ENCODE measurements around the gene IL4I1. TPM values are rescaled to one million over a fixed set of nuclear protein-coding genes. Genes with fewer than 3 reads are reported as not detected.
A peak's percentile ranks its signal among the peaks of the same experiment; 100 is the strongest.

IL4I1 gene
- total and polyA plus RNA-seq, 2 donors (not counting 1 experiment from before 2014, with no cell fraction given), result 0.48 to 3.1 TPM

DNA sequence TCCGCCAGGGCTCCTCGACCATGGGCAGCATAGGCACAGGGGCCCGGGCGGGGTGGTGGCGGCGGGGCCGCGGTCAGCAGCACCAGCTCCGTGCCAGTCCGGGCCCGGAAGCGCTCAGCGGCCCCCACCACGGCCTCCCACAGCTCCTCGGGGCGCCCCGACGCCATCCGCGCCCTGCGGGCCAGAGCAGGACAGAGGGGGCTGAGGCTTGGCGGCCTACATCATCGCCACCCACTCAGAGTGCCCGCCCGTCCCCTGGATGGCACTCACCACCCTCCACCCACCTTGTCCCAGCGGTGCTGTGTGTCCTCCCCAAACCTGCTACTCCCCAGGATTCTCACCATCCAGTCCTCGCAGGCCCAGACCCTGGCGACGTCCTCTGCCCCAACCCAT is 23.6 kb downstream of the IL4I1 start:
- ATAC-seq (ENCODE audit: low read depth) (no peak), DNase-seq (no peak)
- H3K4me1 Mint-ChIP-seq, result peaks cover 27% of the 10 kb centered on the region
- peaks cover 30% of the 10 kb centered on the region for H3K79me2 ChIP-seq (ENCODE audit: control insufficient read depth, insufficient read depth, low read length)
- no peak overlapping the region for H3K27ac ChIP-seq (ENCODE audit: low read length in 2 of 2)
- H3K9me3 Mint-ChIP-seq (ENCODE audit: insufficient read depth), result no peaks in the 10 kb centered on the region
- no peak overlapping the region for H3K9ac ChIP-seq (ENCODE audit: low read length)
- H3K27me3 ChIP-seq (replicated peaks in 1 of 4; ENCODE audit: control extremely low read depth in 1 of 4, control insufficient read depth in 3 of 4, insufficient read depth in 4 of 4, low read length in 3 of 4), result no peaks in the 10 kb centered on the region
- no peak overlapping the region for H3K4me3 ChIP-seq (ENCODE audit: control extremely low read depth in 1 of 5, extremely low read depth in 1 of 5, insufficient read depth in 1 of 5, low read depth in 2 of 5, low read length in 4 of 5)
- H3K27ac Mint-ChIP-seq, result no peak overlapping the region
- WGBS (ENCODE audit: insufficient coverage), result 94% methylated on average over 24 of the region's 29 CpGs
- peaks cover 28 to 33% of the 10 kb centered on the region in 2 donors for H3K4me1 ChIP-seq (ENCODE audit: control insufficient read depth in 2 of 2, insufficient read depth in 2 of 2, low read length in 2 of 2)
- peaks cover 0 to 3% of the 10 kb centered on the region in 2 experiments for H3K36me3 ChIP-seq (replicated peaks in 1 of 2; ENCODE audit: control extremely low read depth in 1 of 2, control insufficient read depth in 1 of 2, extremely low read depth in 1 of 2, insufficient read depth in 2 of 2, low read length in 1 of 2)
- H2AFZ ChIP-seq (ENCODE audit: insufficient read depth, low read depth, low read length, poor library complexity, severe bottlenecking), result no peak overlapping the region
- no peak overlapping the region for H3K4me2 ChIP-seq (replicated peaks; ENCODE audit: low read depth, low read length, poor library complexity, severe bottlenecking)
- peaks cover 2% of the 10 kb centered on the region for H4K20me1 ChIP-seq (ENCODE audit: control insufficient read depth, insufficient read depth, low read length, poor library complexity, severe bottlenecking)
- H3K4me3 Mint-ChIP-seq, result no peak overlapping the region
- TF ChIP-seq, protein P1, sequence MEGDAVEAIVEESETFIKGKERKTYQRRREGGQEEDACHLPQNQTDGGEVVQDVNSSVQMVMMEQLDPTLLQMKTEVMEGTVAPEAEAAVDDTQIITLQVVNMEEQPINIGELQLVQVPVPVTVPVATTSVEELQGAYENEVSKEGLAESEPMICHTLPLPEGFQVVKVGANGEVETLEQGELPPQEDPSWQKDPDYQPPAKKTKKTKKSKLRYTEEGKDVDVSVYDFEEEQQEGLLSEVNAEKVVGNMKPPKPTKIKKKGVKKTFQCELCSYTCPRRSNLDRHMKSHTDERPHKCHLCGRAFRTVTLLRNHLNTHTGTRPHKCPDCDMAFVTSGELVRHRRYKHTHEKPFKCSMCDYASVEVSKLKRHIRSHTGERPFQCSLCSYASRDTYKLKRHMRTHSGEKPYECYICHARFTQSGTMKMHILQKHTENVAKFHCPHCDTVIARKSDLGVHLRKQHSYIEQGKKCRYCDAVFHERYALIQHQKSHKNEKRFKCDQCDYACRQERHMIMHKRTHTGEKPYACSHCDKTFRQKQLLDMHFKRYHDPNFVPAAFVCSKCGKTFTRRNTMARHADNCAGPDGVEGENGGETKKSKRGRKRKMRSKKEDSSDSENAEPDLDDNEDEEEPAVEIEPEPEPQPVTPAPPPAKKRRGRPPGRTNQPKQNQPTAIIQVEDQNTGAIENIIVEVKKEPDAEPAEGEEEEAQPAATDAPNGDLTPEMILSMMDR (IDR thresholded peaks at IDR 0.05), result no peak
- TF ChIP-seq EZH2 (IDR thresholded peaks at IDR 0.05; ENCODE audit: borderline replicate concordance, insufficient read depth, low read depth, low read length, poor library complexity, severe bottlenecking), result no peak
- no peaks in the 10 kb centered on the region for H3K27me3 Mint-ChIP-seq
- ChIA-PET CTCF (no interaction called here), POLR2A (no interaction called here)
- intact Hi-C loops (cut with micrococcal nuclease), result no loop called here
- peaks cover 0 to 11% (median 0%) of the 10 kb centered on the region in 3 donors for H3K9me3 ChIP-seq (ENCODE audit: control extremely low read depth in 1 of 3, control insufficient read depth in 2 of 3, insufficient read depth in 1 of 3, low read length in 2 of 3)

DNA sequence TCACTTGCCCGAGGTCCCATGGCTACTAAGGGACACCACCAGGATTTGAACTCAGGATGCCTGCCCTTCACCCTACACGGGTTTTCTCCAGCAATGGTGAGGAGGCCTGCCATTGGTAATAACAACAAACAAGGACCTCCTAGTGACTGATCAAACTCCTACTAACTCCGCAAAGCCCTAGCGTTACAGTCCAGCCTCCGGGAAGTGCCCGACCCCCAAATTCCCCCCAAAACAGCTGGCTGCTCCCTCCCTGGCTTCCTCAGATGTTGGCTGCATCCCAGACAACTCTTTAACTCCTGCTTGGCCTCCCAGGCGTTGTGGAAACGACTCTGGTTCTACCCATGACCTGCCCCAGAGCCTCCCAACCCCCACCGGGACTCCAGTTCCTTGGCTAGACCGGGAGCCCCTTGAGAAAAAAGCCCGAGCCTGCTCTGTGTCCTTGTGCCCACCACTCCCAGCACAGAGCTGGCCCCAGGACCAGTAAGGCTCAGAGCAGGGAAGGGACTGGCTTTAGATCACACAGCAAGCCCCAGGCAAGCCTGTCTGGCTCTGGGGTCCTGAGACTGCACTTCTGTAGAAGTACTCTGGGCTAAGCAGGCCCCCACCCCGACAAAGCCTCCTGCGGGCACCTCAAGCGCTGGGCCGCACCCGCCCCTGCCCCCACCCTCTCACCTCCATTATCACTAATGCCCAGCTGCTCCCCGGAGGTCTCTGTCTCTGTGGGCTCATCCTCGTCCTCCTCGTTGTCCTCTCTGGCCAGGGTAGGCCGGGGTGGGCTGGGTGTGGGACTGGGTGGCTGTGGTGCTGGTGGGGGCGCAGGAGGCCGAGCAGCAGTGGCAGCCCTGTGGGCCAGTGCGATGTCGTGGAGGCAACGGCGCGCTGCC is 24.2 kb downstream of the IL4I1 start:
- no peak overlapping the region for H2AFZ ChIP-seq (ENCODE audit: insufficient read depth, low read depth, low read length, poor library complexity, severe bottlenecking)
- H3K4me3 ChIP-seq (ENCODE audit: control extremely low read depth in 1 of 5, extremely low read depth in 1 of 5, insufficient read depth in 1 of 5, low read depth in 2 of 5, low read length in 4 of 5), result no peak overlapping the region
- ChIA-PET POLR2A (interaction anchor here (0.5 to 0.6 kb wide), 2 partner anchors 56 to 64 kb away, joined by 3 to 4 read pairs; no protein-coding TSS in a partner anchor), CTCF (no interaction called here)
- peaks cover 27 to 38% of the 10 kb centered on the region in 2 donors for H3K4me1 ChIP-seq (ENCODE audit: control insufficient read depth in 2 of 2, insufficient read depth in 2 of 2, low read length in 2 of 2)
- no peak for TF ChIP-seq EZH2 (IDR thresholded peaks at IDR 0.05; ENCODE audit: borderline replicate concordance, insufficient read depth, low read depth, low read length, poor library complexity, severe bottlenecking)
- TF ChIP-seq, protein P1 (IDR thresholded peaks at IDR 0.05), result no peak
- no peak overlapping the region for H3K27ac ChIP-seq (ENCODE audit: low read length in 2 of 2)
- H3K9ac ChIP-seq (ENCODE audit: low read length), result no peak overlapping the region
- Mint-ChIP-seq H3K27ac (no peak overlapping the region), H3K27me3 (no peaks in the 10 kb centered on the region), H3K4me1 (peaks cover 28% of the 10 kb centered on the region), H3K9me3 (ENCODE audit: insufficient read depth) (no peaks in the 10 kb centered on the region), H3K4me3 (peak overlapping the region; percentile 62)
- H3K9me3 ChIP-seq (ENCODE audit: control extremely low read depth in 1 of 3, control insufficient read depth in 2 of 3, insufficient read depth in 1 of 3, low read length in 2 of 3), result peaks cover 0 to 18% (median 0%) of the 10 kb centered on the region in 3 donors
- WGBS (ENCODE audit: insufficient coverage), result 94% methylated on average over 16 of the region's 27 CpGs
- H3K4me2 ChIP-seq (replicated peaks; ENCODE audit: low read depth, low read length, poor library complexity, severe bottlenecking), result no peak overlapping the region
- H3K27me3 ChIP-seq (replicated peaks in 1 of 4; ENCODE audit: control extremely low read depth in 1 of 4, control insufficient read depth in 3 of 4, insufficient read depth in 4 of 4, low read length in 3 of 4), result no peaks in the 10 kb centered on the region
- no peaks in the 10 kb centered on the region for H4K20me1 ChIP-seq (ENCODE audit: control insufficient read depth, insufficient read depth, low read length, poor library complexity, severe bottlenecking)
- intact Hi-C loops (cut with micrococcal nuclease), result no loop called here
- peaks cover 27% of the 10 kb centered on the region for H3K79me2 ChIP-seq (ENCODE audit: control insufficient read depth, insufficient read depth, low read length)
- ATAC-seq (ENCODE audit: low read depth), result no peak
- DNase-seq, result no peak
- H3K36me3 ChIP-seq (replicated peaks in 1 of 2; ENCODE audit: control extremely low read depth in 1 of 2, control insufficient read depth in 1 of 2, extremely low read depth in 1 of 2, insufficient read depth in 2 of 2, low read length in 1 of 2), result peaks cover 0 to 3% of the 10 kb centered on the region in 2 experiments

All from B cell (primary cell).